HepG2 (cell line): ENCODE results near the gene HDHD3. TPM values are rescaled to one million over a fixed set of nuclear protein-coding genes. Genes with fewer than 3 reads are reported as not detected.

Source experiments
- ARNT2 ChIP-seq: sonication (generic); formaldehyde crosslinking; IDR thresholded peaks from 2 replicates; pipeline ENCODE4 v1.8.0; 2022; ENCODE audit warnings: mild to moderate bottlenecking, low read depth, missing genetic modification reagents, moderate library complexity
- ATF1 ChIP-seq: IDR thresholded peaks from 2 replicates; pipeline ENCODE4 v1.6.1; 2016; ENCODE audit warnings: mild to moderate bottlenecking, control low read depth
- FOXM1 ChIP-seq: sonication (generic); formaldehyde crosslinking; IDR thresholded peaks from 2 replicates; pipeline ENCODE4 v1.5.0; 2020; ENCODE audit warnings: missing genetic modification reagents
- GLMP ChIP-seq: sonication (generic); formaldehyde crosslinking; IDR thresholded peaks from 2 replicates; pipeline ENCODE4 v1.9.0; 2021; ENCODE audit warnings: missing genetic modification reagents, mild to moderate bottlenecking, borderline replicate concordance
- MAFG ChIP-seq: sonication (generic); formaldehyde crosslinking; IDR thresholded peaks from 2 replicates; pipeline ENCODE4 v1.5.1; 2020; ENCODE audit warnings: mild to moderate bottlenecking, missing genetic modification reagents
- ZBED4 ChIP-seq: sonication (generic); formaldehyde crosslinking; IDR thresholded peaks from 2 replicates; pipeline ENCODE4 v1.4.0; 2020; ENCODE audit warnings: missing genetic modification reagents, borderline replicate concordance
- ZFP36L1 ChIP-seq: sonication (generic); formaldehyde crosslinking; IDR thresholded peaks from 2 replicates; pipeline ENCODE4 v1.8.0; 2022; ENCODE audit warnings: mild to moderate bottlenecking, missing genetic modification reagents, moderate library complexity
- ZNF142 ChIP-seq: sonication (generic); formaldehyde crosslinking; IDR thresholded peaks from 2 replicates; pipeline ENCODE4 v1.4.0; 2020; ENCODE audit warnings: missing genetic modification reagents
- ZNF234 ChIP-seq: sonication (generic); formaldehyde crosslinking; conservative IDR thresholded peaks from 2 replicates; pipeline ENCODE4 v1.5.1; 2020; ENCODE audit warnings: mild to moderate bottlenecking, missing genetic modification reagents
- ZNF556 ChIP-seq: sonication (generic); formaldehyde crosslinking; IDR thresholded peaks from 2 replicates; pipeline ENCODE4 v1.4.0; 2020; ENCODE audit warnings: mild to moderate bottlenecking, missing genetic modification reagents, borderline replicate concordance
- ZNF598 ChIP-seq: sonication (generic); formaldehyde crosslinking; IDR thresholded peaks from 2 replicates; pipeline ENCODE4 v1.5.1; 2020; ENCODE audit warnings: mild to moderate bottlenecking, missing genetic modification reagents, borderline replicate concordance
- ZNF75D ChIP-seq: sonication (generic); formaldehyde crosslinking; IDR thresholded peaks from 2 replicates; pipeline ENCODE4 v1.8.1; 2023; ENCODE audit warnings: missing genetic modification reagents, mild to moderate bottlenecking, borderline replicate concordance
- polyA plus RNA-seq, 8 experiments: library from polyadenylated mRNA; depleted of rRNA in 3 of 8; stranded (reverse) in 7 of 8; unstranded in 1 of 8; fragments of >200 nt; fragmentation: Illumina TruSeq in 4 of 8; extraction: Trizol in 4 of 8; gene quantifications; 2 replicates each; pipeline versions ENCODE4 v1.2.1 to v1.2.3, GENCODE V29; 2011 to 2016; ENCODE audit warnings: low read depth in 4 of 8, missing spikeins in 1 of 8, mixed read lengths in 1 of 8; ENCODE audit not compliant: insufficient read depth in 1 of 8
- total RNA-seq, 5 experiments: library from RNA; depleted of rRNA; stranded (reverse); fragments of >200 nt; fragmentation: Illumina TruSeq; extraction: Trizol; gene quantifications; 2 replicates each; pipeline ENCODE4 v1.2.3, GENCODE V29; 2016; ENCODE audit warnings: low read depth in 1 of 5
- TF ChIP-seq, protein P1 (sequence below): sonication (generic); formaldehyde crosslinking; IDR thresholded peaks from 2 replicates; pipeline ENCODE4 v1.8.0; 2022; ENCODE audit warnings: mild to moderate bottlenecking, missing genetic modification reagents, moderate library complexity
- TF ChIP-seq, protein P2 (sequence below): sonication (generic); formaldehyde crosslinking; conservative IDR thresholded peaks from 2 replicates; pipeline ENCODE4 v1.5.0; 2020; ENCODE audit warnings: missing genetic modification reagents

The HDHD3 gene
- total and polyA plus RNA-seq, 2 of the 13 experiments (the other 11 are each of a cell fraction or from before 2014, with no cell fraction given), result 23.1 to 38.5 TPM

DNA sequence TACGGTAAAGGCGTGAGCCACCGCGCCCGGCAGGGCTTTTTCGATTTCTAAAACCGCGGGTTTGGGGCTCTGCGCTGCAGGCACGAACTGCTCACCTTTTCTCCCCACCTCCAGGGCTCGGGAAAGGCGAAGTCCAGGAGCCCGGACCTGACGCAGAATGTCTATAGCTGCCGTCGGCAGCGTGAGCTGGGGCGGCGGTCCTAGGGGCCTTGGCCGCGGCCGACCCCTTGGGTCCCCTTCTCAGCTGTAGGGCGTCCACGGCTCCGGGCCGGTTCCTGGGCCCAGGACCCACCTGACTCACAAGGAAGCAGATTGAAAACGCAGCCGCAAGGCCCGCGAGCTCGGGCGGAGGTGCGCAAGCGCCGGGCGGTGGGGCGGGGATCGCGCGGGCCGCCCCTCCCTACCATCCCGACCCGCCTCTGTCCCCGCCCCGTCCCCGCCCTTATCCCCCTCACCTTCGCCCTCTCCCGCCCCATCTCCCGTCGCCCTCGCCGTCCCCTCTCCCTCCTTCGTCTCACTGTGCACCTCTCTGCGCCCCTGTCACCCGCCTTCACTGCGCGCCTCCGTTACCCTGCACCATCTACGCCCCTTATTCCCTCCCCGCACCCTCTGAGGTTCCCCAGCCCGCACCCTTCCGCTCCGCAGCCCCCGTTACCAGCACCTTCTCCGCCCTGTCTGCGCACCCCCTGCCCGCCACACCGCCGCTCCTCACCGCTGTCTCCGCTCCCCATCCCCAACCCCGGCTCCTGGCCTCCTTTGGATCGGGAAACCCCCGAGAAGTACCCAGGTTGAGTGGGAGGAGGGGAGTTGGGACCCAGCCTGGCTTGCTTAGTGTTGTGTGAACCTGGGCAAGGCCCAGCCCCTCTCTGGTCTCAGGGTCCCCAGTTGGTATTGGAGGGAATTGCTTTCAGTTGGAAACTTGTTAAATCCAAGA is at the start of gene HDHD3 (continued):
- TF ChIP-seq ZNF142 (peak; percentile 13; the same call in 1 of the 2 replicates), ZNF556 (CRISPR knock-in tag) (peak; percentile 28; the same call in 1 of the 2 replicates), ZFP36L1 (no peak), FOXM1 (CRISPR knock-in tag) (no peak), ZNF598 (CRISPR knock-in tag) (0 out of 2 replicates have a peak, but pooled peaks have one; percentile 54), ZNF75D (CRISPR knock-in tag) (no peak), ARNT2 (CRISPR knock-in tag) (peak; percentile 51; the same call in 1 of the 2 replicates), ZNF234 (CRISPR knock-in tag) (no peak), ZBED4 (CRISPR knock-in tag) (peak; percentile 91), GLMP (no peak), ATF1 (CRISPR knock-in tag) (no peak), MAFG (CRISPR knock-in tag) (no peak)
- TF ChIP-seq, protein P1, sequence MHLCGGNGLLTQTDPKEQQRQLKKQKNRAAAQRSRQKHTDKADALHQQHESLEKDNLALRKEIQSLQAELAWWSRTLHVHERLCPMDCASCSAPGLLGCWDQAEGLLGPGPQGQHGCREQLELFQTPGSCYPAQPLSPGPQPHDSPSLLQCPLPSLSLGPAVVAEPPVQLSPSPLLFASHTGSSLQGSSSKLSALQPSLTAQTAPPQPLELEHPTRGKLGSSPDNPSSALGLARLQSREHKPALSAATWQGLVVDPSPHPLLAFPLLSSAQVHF (CRISPR knock-in tag), result peak; percentile 20; the same call in 1 of the 2 replicates
- TF ChIP-seq, protein P2, sequence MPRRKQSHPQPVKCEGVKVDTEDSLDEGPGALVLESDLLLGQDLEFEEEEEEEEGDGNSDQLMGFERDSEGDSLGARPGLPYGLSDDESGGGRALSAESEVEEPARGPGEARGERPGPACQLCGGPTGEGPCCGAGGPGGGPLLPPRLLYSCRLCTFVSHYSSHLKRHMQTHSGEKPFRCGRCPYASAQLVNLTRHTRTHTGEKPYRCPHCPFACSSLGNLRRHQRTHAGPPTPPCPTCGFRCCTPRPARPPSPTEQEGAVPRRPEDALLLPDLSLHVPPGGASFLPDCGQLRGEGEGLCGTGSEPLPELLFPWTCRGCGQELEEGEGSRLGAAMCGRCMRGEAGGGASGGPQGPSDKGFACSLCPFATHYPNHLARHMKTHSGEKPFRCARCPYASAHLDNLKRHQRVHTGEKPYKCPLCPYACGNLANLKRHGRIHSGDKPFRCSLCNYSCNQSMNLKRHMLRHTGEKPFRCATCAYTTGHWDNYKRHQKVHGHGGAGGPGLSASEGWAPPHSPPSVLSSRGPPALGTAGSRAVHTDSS, result no peak
